GM12878 (cell line): ENCODE measurements around the gene MMP24. TPM values are rescaled to one million over a fixed set of nuclear protein-coding genes. Genes with fewer than 3 reads are reported as not detected.
A peak's percentile ranks its signal among the peaks of the same experiment; 100 is the strongest.

ENCODE experiments used
- ATAC-seq: fragments of 200-7000 bp; cut with Tn5 transposase; 3 replicates; pipeline ENCODE4 v1.9.1; 2020; ENCODE audit warnings: mild to moderate bottlenecking, moderate library complexity
- BruUV-seq: library from RNA; stranded (reverse); fragments of 400-500 nt; replicated peaks from 2 replicates; lab custom pipeline; 2021; lab: Mats Ljungman, UMichigan
- CTCF ChIA-PET: fragments of 300-600 bp; sonication (Branson Sonifier 250); formaldehyde crosslinking; extraction: SDS; loops from one replicate; lab custom pipeline; 2021; ENCODE audit warnings: inconsistent platforms; lab: Yijun Ruan, JAX
- POLR2A ChIA-PET: fragments of 350-600 bp; formaldehyde crosslinking; extraction: SDS; loops from one replicate; lab custom pipeline; 2021; ENCODE audit warnings: inconsistent platforms; lab: Charles Lee
- RAD21 ChIA-PET: fragments of 300-600 bp; sonication (Branson Sonifier 250); formaldehyde crosslinking; loops from one replicate; lab custom pipeline; 2023; ENCODE audit warnings: antibody characterized with exemption; ENCODE audit not compliant: unreplicated experiment; lab: Charles Lee
- SMC1A ChIA-PET: fragments of 300-600 bp; sonication (Branson Sonifier 250); formaldehyde crosslinking; loops from one replicate; lab custom pipeline; 2023; ENCODE audit not compliant: unreplicated experiment, uncharacterized antibody; lab: Charles Lee
- DNase-seq: peaks from one replicate; pipeline ENCODE4 v3.0.0-alpha.2; 2011; ENCODE audit warnings: low read depth, low spot score
- FAIRE-seq: peaks from 3 replicates; lab custom pipeline; 2011; peaks lifted over from hg19 to GRCh38; lab: Jason Lieb, UNC
- H2AFZ ChIP-seq: 2 replicates; pipeline ENCODE4 v1.6.0; 2011; ENCODE audit warnings: low read depth, low read length, control low read depth; ENCODE audit not compliant: control insufficient read depth
- H3K27ac ChIP-seq: 2 replicates; pipeline ENCODE4 v1.5.1; 2011; ENCODE audit warnings: control low read depth; ENCODE audit not compliant: control insufficient read depth, insufficient read depth
- H3K27me3 ChIP-seq, 2 experiments: replicated peaks in 1 of 2; 2 replicates each; pipeline versions ENCODE4 v1.6.0 to v1.6.1; 2011; ENCODE audit warnings: low read length in 1 of 2; ENCODE audit not compliant: control insufficient read depth in 2 of 2, insufficient read depth in 2 of 2
- H3K36me3 ChIP-seq, 2 experiments: 2 replicates each; pipeline ENCODE4 v1.5.1; 2011; ENCODE audit warnings: low read length in 1 of 2; ENCODE audit not compliant: control insufficient read depth in 2 of 2, insufficient read depth in 2 of 2
- H3K4me1 ChIP-seq: 2 replicates; pipeline ENCODE4 v1.6.1; 2011; ENCODE audit warnings: mild to moderate bottlenecking, low read length, moderate library complexity, mixed read lengths; ENCODE audit not compliant: control insufficient read depth, insufficient read depth
- H3K4me2 ChIP-seq: 2 replicates; pipeline ENCODE4 v1.6.0; 2011; ENCODE audit warnings: control low read depth; ENCODE audit not compliant: control insufficient read depth, insufficient read depth
- H3K4me3 ChIP-seq: fragments of 200-600 bp; sonication (generic); 2 replicates; pipeline ENCODE4 v1.5.1; 2016
- H3K79me2 ChIP-seq: 2 replicates; pipeline ENCODE4 v1.6.0; 2011; ENCODE audit warnings: low read length; ENCODE audit not compliant: control insufficient read depth, insufficient read depth
- H3K9ac ChIP-seq: 2 replicates; pipeline ENCODE4 v1.8.0; 2011; ENCODE audit warnings: low read length, control low read depth, mixed read lengths; ENCODE audit not compliant: control insufficient read depth, insufficient read depth
- H3K9me3 ChIP-seq: replicated peaks from 3 replicates; pipeline ENCODE4 v1.5.1; 2011; ENCODE audit warnings: mild to moderate bottlenecking, low read length; ENCODE audit not compliant: control insufficient read depth, insufficient read depth
- H4K20me1 ChIP-seq: 2 replicates; pipeline ENCODE4 v1.6.0; 2011; ENCODE audit not compliant: control insufficient read depth, insufficient read depth
- CTCF ChIP-seq, 3 experiments: IDR thresholded peaks in 2 of 3; conservative IDR thresholded peaks in 1 of 3; 2 replicates each; pipeline ENCODE4 v1.5.1; 2011; ENCODE audit warnings: low read depth in 3 of 3, low read length in 3 of 3, mild to moderate bottlenecking in 3 of 3, control low read depth in 2 of 3, moderate library complexity in 2 of 3, inconsistent platforms in 1 of 3, mixed read lengths in 1 of 3; ENCODE audit not compliant: control insufficient read depth in 2 of 3, insufficient read depth in 1 of 3; ENCODE audit errors: extremely low read depth in 1 of 3
- EED ChIP-seq: sonication (generic); IDR thresholded peaks from 2 replicates; pipeline ENCODE4 v1.6.1; 2016; ENCODE audit warnings: antibody characterized with exemption, low read depth
- EZH2 ChIP-seq: IDR thresholded peaks from 2 replicates; pipeline ENCODE4 v1.6.1; 2012; ENCODE audit warnings: low read depth, mild to moderate bottlenecking, control low read depth, inconsistent platforms, low read length, borderline replicate concordance; ENCODE audit not compliant: control insufficient read depth
- RUNX3 ChIP-seq: IDR thresholded peaks from 2 replicates; pipeline ENCODE4 v1.6.1; 2012; ENCODE audit warnings: low read length, inconsistent platforms
- TCF12 ChIP-seq: IDR thresholded peaks from 2 replicates; pipeline ENCODE4 v1.6.1; 2011; ENCODE audit warnings: low read depth, mild to moderate bottlenecking, low read length
- USF1 ChIP-seq: IDR thresholded peaks from 2 replicates; pipeline ENCODE4 v1.6.1; 2011; ENCODE audit warnings: borderline replicate concordance, low read depth, mild to moderate bottlenecking, moderate library complexity, mixed read lengths, low read length; ENCODE audit not compliant: insufficient read depth; ENCODE audit errors: extremely low read length
- ZNF274 ChIP-seq: IDR thresholded peaks from one replicate; pipeline ENCODE4 v1.8.0; 2011; ENCODE audit not compliant: insufficient read length, insufficient read depth
- ZNF384 ChIP-seq: IDR thresholded peaks from 2 replicates; pipeline ENCODE4 v1.6.1; 2012; ENCODE audit warnings: low read depth, mild to moderate bottlenecking, low read length, improper control_type of control experiment, borderline replicate concordance
- ZNF622 ChIP-seq: fragments of 450-650 bp; IDR thresholded peaks from 2 replicates; pipeline ENCODE4 v1.6.1; 2017; ENCODE audit warnings: mild to moderate bottlenecking, inconsistent platforms
- WGBS: methylation state at CpG from one replicate; pipeline ENCODE4 v1.1.6; 2016; ENCODE audit warnings: low lambda C conversion rate; ENCODE audit not compliant: insufficient replicate concordance, insufficient coverage; ENCODE audit errors: missing lambda C conversion rate; 5-methylcytosine and 5-hydroxymethylcytosine counted together
- in situ Hi-C: fragments of 300-500 bp; cut with MboI; formaldehyde crosslinking; loops from 9 replicates; pipeline ENCODE4 v1.14.3; 2018; ENCODE audit warnings: mixed read lengths
- intact Hi-C: fragments of 100-400 bp; cut with micrococcal nuclease; formaldehyde crosslinking; loops from one replicate; pipeline ENCODE4 v1.14.2; 2022; ENCODE audit not compliant: unreplicated experiment
- polyA plus RNA-seq, 11 experiments: library from polyadenylated mRNA; depleted of rRNA in 4 of 11; unstranded in 6 of 11; stranded (reverse) in 5 of 11; fragments of >200 nt; fragmentation: Nextera tagmentation in 4 of 11; fragmentation: Illumina TruSeq in 1 of 11; extraction: Ambion mirVana in 4 of 11; extraction: Trizol in 1 of 11; gene quantifications; 1 replicate in 1 of 11; 2 replicates in 10 of 11; pipeline versions ENCODE4 v1.2.1 to v1.2.3, GENCODE V29; 2011 to 2016; ENCODE audit warnings: inconsistent platforms in 2 of 11, missing spikeins in 2 of 11, low read depth in 1 of 11
- total RNA-seq, 4 experiments: library from RNA; depleted of rRNA in 3 of 4; stranded (reverse); fragments of >200 nt in 3 of 4; fragmentation: Illumina TruSeq in 1 of 4; extraction: Trizol in 1 of 4; gene quantifications; 2 replicates each; pipeline versions ENCODE4 v1.2.1 to v1.2.3, GENCODE V29; 2013 to 2021

Gene MMP24
- total and polyA plus RNA-seq, 10 of the 15 experiments (the other 5 are each of a cell fraction or from before 2014, with no cell fraction given): 0.01 to 0.11 (median 0.04) TPM; not detected in 5

GRCh38 chr20:35312318-35312717 is 85.8 kb downstream of the MMP24 start:
- intact Hi-C loops (no loop called here), in situ Hi-C loops (no loop called here)
- no peak for TF ChIP-seq ZNF622
- TF ChIP-seq TCF12: no peak
- no peak for TF ChIP-seq EZH2
- peak; percentile 29; the same call in 1 of the 2 replicates for TF ChIP-seq EED
- TF ChIP-seq RUNX3: 0 out of 2 replicates have a peak, but pooled peaks have one; percentile 16
- H3K9ac ChIP-seq: no peak overlapping the region
- no peak overlapping the region for H2AFZ ChIP-seq
- H3K4me2 ChIP-seq: no peak overlapping the region
- no peaks in the 10 kb centered on the region for H3K9me3 ChIP-seq
- no peak overlapping the region for H3K4me3 ChIP-seq
- peak; percentile 42; the same call in 2 of the 3 replicates for ATAC-seq
- ChIA-PET POLR2A (no interaction called here), SMC1A (interaction anchor here (0.5 kb wide), 1 partner anchor 59 kb away, joined by 3 read pairs; no protein-coding TSS in a partner anchor), CTCF (interaction anchor here (2.3 kb wide), 1 partner anchor 135 kb away, joined by 7 read pairs; no protein-coding TSS in a partner anchor), RAD21 (no interaction called here)
- no peaks in the 10 kb centered on the region for H3K79me2 ChIP-seq
- no peak overlapping the region for H3K27ac ChIP-seq
- H4K20me1 ChIP-seq: no peaks in the 10 kb centered on the region
- no peaks in the 10 kb centered on the region; a peak in 1 of 4 replicates for H3K36me3 ChIP-seq
- no peaks in the 10 kb centered on the region for H3K4me1 ChIP-seq
- FAIRE-seq: no peak
- DNase-seq: peak; percentile 7
- 0% methylated on average over 1 of the region's 1 CpG for WGBS
- H3K27me3 ChIP-seq: no peaks in the 10 kb centered on the region
- BruUV-seq: no TSS peak

GRCh38 chr20:35314816-35315631 is 88.5 kb downstream of the MMP24 start:
- SMC1A ChIA-PET: no interaction called here
- Histone ChIP-seq H3K4me3 (no peak overlapping the region), H3K4me2 (no peak overlapping the region), H3K27me3 (no peaks in the 10 kb centered on the region), H4K20me1 (no peaks in the 10 kb centered on the region), H3K27ac (no peak overlapping the region), H3K9me3 (no peaks in the 10 kb centered on the region), H3K36me3 (peaks cover 0 to 2% of the 10 kb centered on the region in 2 experiments; a peak in 1 of 4 replicates), H3K9ac (no peak overlapping the region), H2AFZ (no peak overlapping the region), H3K4me1 (no peaks in the 10 kb centered on the region), H3K79me2 (no peaks in the 10 kb centered on the region)
- CTCF ChIA-PET: interaction anchor here (1.5 to 2.2 kb wide), 2 partner anchors 11 to 14 kb away, joined by 4 to 18 read pairs; no protein-coding TSS in a partner anchor
- RAD21 ChIA-PET: interaction anchor here (1.0 kb wide), 1 partner anchor 11 kb away, joined by 3 read pairs; no protein-coding TSS in a partner anchor
- no TSS peak for BruUV-seq
- POLR2A ChIA-PET: no interaction called here
- intact Hi-C loops (no loop called here), in situ Hi-C loops (no loop called here)
- FAIRE-seq: no peak
- no peak for DNase-seq
- ATAC-seq: no peak
- 79% methylated on average over 3 of the region's 3 CpGs for WGBS
- TF ChIP-seq USF1 (no peak), CTCF (IDR thresholded peaks at IDR 0.05 in 2 of 3, conservative IDR thresholded peaks at IDR 0.05 in 1 of 3; ENCODE audit: control insufficient read depth in 2 of 3, extremely low read depth in 1 of 3, insufficient read depth in 1 of 3, low read depth in 3 of 3, low read length in 3 of 3) (no peak), ZNF384 (no peak), ZNF274 (no peak)
